Keratinocyte (primary cell): Measurements from ENCODE around the gene BCL11B.

ENCODE experiments used
- CTCF ChIP-seq, 3 experiments: IDR thresholded peaks in 1 of 3; conservative IDR thresholded peaks in 1 of 3; optimal IDR thresholded peaks in 1 of 3; 2 replicates in 2 of 3; 3 replicates in 1 of 3; pipeline versions ENCODE3 to v1.5.1; 2011; ENCODE audit warnings: low read length in 3 of 3, mild to moderate bottlenecking in 3 of 3, moderate library complexity in 2 of 3, control low read depth in 1 of 3, inconsistent platforms in 1 of 3; ENCODE audit not compliant: insufficient read depth in 2 of 3; ENCODE audit errors: extremely low read depth in 1 of 3
- EZH2 ChIP-seq: IDR thresholded peaks from one replicate; pipeline ENCODE4 v1.6.1; 2012; ENCODE audit warnings: inconsistent platforms, mild to moderate bottlenecking, low read length, moderate library complexity

GRCh38 chr14:99225436-99226203, 46.4 kb downstream of the BCL11B start:
- TF ChIP-seq CTCF (optimal IDR thresholded peaks at IDR 0.05 in 1 of 3, IDR thresholded peaks at IDR 0.05 in 1 of 3, conservative IDR thresholded peaks at IDR 0.05 in 1 of 3; ENCODE audit: extremely low read depth in 1 of 3, insufficient read depth in 2 of 3, low read length in 3 of 3) (no peak), EZH2 (no peak)
